GM06990 (cell line): Measurements from ENCODE around the gene GMCL1.

Experiments used
- DNase-seq: peaks from one replicate; pipeline ENCODE4 v3.0.0-alpha.2; 2011; ENCODE audit not compliant: insufficient read length; ENCODE audit errors: extremely low read depth
- H3K27me3 ChIP-seq: replicated peaks from 2 replicates; pipeline ENCODE4 v1.6.0; 2011; ENCODE audit warnings: low read length; ENCODE audit not compliant: control insufficient read depth, insufficient read depth
- H3K36me3 ChIP-seq: 2 replicates; pipeline ENCODE4 v1.5.1; 2011; ENCODE audit warnings: low read length; ENCODE audit not compliant: control insufficient read depth, insufficient read depth
- H3K4me3 ChIP-seq: replicated peaks from 2 replicates; pipeline ENCODE4 v1.5.1; 2011; ENCODE audit warnings: low read depth, mild to moderate bottlenecking, control low read depth, low read length
- CTCF ChIP-seq: IDR thresholded peaks from 2 replicates; pipeline ENCODE4 v1.5.1; 2011; ENCODE audit warnings: low read length, control low read depth, mild to moderate bottlenecking, inconsistent platforms; ENCODE audit not compliant: insufficient read depth, poor library complexity, severe bottlenecking

Gene GMCL1

GRCh38 chr2:69835666-69836065 is 6.2 kb downstream of the GMCL1 start:
- TF ChIP-seq CTCF = no peak
- DNase-seq = no peak
- H3K27me3 ChIP-seq = no peaks in the 10 kb centered on the region
- no peaks in the 10 kb centered on the region for H3K36me3 ChIP-seq
- H3K4me3 ChIP-seq = no peak overlapping the region

GRCh38 chr2:69836316-69836715 is 6.9 kb downstream of the GMCL1 start:
- Histone ChIP-seq H3K36me3 (no peaks in the 10 kb centered on the region), H3K27me3 (no peaks in the 10 kb centered on the region), H3K4me3 (no peak overlapping the region)
- DNase-seq = no peak
- no peak for TF ChIP-seq CTCF

GRCh38 chr2:69837533-69837932 is 8.1 kb downstream of the GMCL1 start:
- TF ChIP-seq CTCF = no peak
- Histone ChIP-seq H3K27me3 (no peaks in the 10 kb centered on the region), H3K4me3 (no peak overlapping the region), H3K36me3 (no peaks in the 10 kb centered on the region)
- no peak for DNase-seq

- no peak for TF ChIP-seq CTCF
- Histone ChIP-seq H3K27me3 (no peaks in the 10 kb centered on the region), H3K4me3 (no peak overlapping the region), H3K36me3 (peaks cover 7% of the 10 kb centered on the region)
- DNase-seq = no peak
These were observed 14.5 kb downstream of the GMCL1 start for GRCh38 chr2:69843993-69844392.

- H3K27me3 ChIP-seq = no peaks in the 10 kb centered on the region
- no peak for TF ChIP-seq CTCF
- DNase-seq = no peak
- no peak overlapping the region for H3K4me3 ChIP-seq
- H3K36me3 ChIP-seq = peaks cover 7% of the 10 kb centered on the region
These were observed 15.1 kb downstream of the GMCL1 start for GRCh38 chr2:69844560-69844959.
